KMS-11 (cell line): ENCODE data around the gene MAGEA2.
"Not testable (repeated sequence)": the region's sequence is repeated elsewhere in the genome, so short reads cannot be mapped to it uniquely, and the experiment has no call there.

ENCODE experiments used
- H2AFZ ChIP-seq: fragments of 200-600 bp; sonication (generic); 2 replicates; pipeline ENCODE4 v1.6.1; 2016; ENCODE audit warnings: antibody characterized with exemption, mixed run types, low read depth
- H3K27ac ChIP-seq: fragments of 200-600 bp; sonication (generic); 2 replicates; pipeline ENCODE4 v1.6.1; 2016; ENCODE audit warnings: mild to moderate bottlenecking, mixed run types
- H3K27me3 ChIP-seq: fragments of 200-600 bp; sonication (generic); 2 replicates; pipeline ENCODE4 v1.6.1; 2017; ENCODE audit warnings: mild to moderate bottlenecking, low read depth, mixed run types, moderate library complexity; ENCODE audit not compliant: insufficient read depth
- H3K36me3 ChIP-seq: fragments of 200-600 bp; sonication (generic); 2 replicates; pipeline ENCODE4 v1.6.1; 2017; ENCODE audit warnings: mild to moderate bottlenecking, mixed run types; ENCODE audit not compliant: insufficient read depth
- H3K4me1 ChIP-seq: fragments of 200-600 bp; sonication (generic); 2 replicates; pipeline ENCODE4 v1.6.1; 2016; ENCODE audit warnings: mild to moderate bottlenecking, low read depth, mixed run types; ENCODE audit not compliant: poor library complexity, severe bottlenecking
- H3K4me2 ChIP-seq: fragments of 200-600 bp; sonication (generic); 2 replicates; pipeline ENCODE4 v1.7.0; 2016; ENCODE audit warnings: mild to moderate bottlenecking, mixed run types
- H3K4me3 ChIP-seq: fragments of 200-600 bp; sonication (generic); IDR thresholded peaks from 2 replicates; pipeline ENCODE4 v1.6.1; 2017; ENCODE audit warnings: low read depth, low read length, mixed read lengths; ENCODE audit not compliant: insufficient read depth
- H3K79me2 ChIP-seq: fragments of 200-600 bp; sonication (generic); 2 replicates; pipeline ENCODE4 v1.6.1; 2016; ENCODE audit warnings: low read depth, mixed run types; ENCODE audit not compliant: insufficient read depth
- H3K9ac ChIP-seq: fragments of 200-600 bp; sonication (generic); 2 replicates; pipeline ENCODE4 v1.6.1; 2016; ENCODE audit warnings: mild to moderate bottlenecking, mixed run types
- H4K20me1 ChIP-seq: fragments of 200-600 bp; sonication (generic); 2 replicates; pipeline ENCODE4 v1.6.1; 2016; ENCODE audit warnings: mild to moderate bottlenecking, mixed run types; ENCODE audit not compliant: insufficient read depth
- TF ChIP-seq, protein P1 (sequence below): fragments of 200-600 bp; sonication (generic); conservative IDR thresholded peaks from 2 replicates; pipeline ENCODE4 v1.6.1; 2017; ENCODE audit warnings: low read depth, mild to moderate bottlenecking, antibody characterized with exemption, low read length, moderate library complexity, mixed read lengths

Gene MAGEA2

DNA sequence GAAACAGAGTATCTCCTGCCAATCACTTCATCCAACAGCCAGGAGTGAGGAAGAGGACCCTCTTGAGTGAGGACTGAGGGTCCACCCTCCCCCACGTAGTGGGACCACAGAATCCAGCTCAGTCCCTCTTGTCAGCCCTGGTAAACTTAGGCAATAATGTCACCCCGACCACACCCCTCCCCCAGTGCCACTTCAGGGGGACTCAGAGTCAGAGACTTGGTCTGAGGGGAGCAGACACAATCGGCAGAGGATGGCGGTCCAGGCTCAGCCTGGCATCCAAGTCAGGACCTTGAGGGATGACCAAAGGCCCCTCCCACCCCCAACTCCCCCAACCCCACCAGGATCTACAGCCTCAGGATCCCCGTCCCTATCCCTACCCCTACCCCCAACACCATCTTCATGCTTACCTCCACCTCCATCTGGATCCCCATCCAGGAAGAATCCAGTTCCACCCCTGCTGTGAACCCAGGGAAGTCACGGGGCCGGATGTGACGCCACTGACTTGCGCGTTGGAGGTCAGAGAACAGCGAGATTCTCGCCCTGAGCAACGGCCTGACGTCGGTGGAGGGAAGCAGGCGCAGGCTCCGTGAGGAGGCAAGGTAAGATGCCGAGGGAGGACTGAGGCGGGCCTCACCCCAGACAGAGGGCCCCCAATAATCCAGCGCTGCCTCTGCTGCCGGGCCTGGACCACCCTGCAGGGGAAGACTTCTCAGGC lies 20.2 kb downstream of the MAGEA2 start, which contains the start of the genes CSAG1 and MAGEA12:
TSS of gene CSAG1 (minus strand) at position 461 of the 715 bp plus-strand sequence. CDS start 1,261 bp downstream, outside the sequence.
TSS of gene MAGEA12 (plus strand) at position 497 of the 715 bp plus-strand sequence. CDS start 2,405 bp downstream, outside the sequence.
- H3K4me2 ChIP-seq = no peak within 1 kb of the TSS
- H3K9ac ChIP-seq = no peak within 1 kb of the TSS
- no peak within 1 kb of the TSS for H3K27ac ChIP-seq
- TF ChIP-seq, protein P1, sequence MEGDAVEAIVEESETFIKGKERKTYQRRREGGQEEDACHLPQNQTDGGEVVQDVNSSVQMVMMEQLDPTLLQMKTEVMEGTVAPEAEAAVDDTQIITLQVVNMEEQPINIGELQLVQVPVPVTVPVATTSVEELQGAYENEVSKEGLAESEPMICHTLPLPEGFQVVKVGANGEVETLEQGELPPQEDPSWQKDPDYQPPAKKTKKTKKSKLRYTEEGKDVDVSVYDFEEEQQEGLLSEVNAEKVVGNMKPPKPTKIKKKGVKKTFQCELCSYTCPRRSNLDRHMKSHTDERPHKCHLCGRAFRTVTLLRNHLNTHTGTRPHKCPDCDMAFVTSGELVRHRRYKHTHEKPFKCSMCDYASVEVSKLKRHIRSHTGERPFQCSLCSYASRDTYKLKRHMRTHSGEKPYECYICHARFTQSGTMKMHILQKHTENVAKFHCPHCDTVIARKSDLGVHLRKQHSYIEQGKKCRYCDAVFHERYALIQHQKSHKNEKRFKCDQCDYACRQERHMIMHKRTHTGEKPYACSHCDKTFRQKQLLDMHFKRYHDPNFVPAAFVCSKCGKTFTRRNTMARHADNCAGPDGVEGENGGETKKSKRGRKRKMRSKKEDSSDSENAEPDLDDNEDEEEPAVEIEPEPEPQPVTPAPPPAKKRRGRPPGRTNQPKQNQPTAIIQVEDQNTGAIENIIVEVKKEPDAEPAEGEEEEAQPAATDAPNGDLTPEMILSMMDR = no peak
- no peaks in the 10 kb centered on the region for H3K27me3 ChIP-seq
- H3K4me1 ChIP-seq = no peaks in the 10 kb centered on the region
- no peak within 1 kb of the TSS for H3K4me3 ChIP-seq
- no peaks in the 10 kb centered on the region for H3K79me2 ChIP-seq
- H3K36me3 ChIP-seq = no peaks in the 10 kb centered on the region
- no peak within 1 kb of the TSS for H2AFZ ChIP-seq
- no peaks in the 10 kb centered on the region for H4K20me1 ChIP-seq

DNA sequence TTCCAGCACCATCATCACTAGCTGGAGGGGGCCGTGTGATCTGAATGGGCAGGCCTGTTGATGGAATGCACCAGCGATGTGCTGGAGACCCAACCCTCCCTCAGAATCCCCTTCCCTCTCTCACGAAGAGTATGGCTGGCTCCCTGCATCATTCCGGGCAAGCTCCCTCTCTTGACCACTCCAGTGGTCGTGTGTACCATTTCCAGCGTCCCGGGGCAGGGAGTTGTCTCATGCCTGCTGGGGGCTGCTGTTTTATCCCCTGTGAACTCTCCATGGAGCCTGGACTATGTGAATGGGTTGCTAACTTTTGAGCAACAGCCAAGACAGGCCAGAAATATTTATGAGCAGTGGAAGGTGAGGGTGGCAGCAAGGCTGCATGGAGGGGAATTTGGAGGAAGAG lies 28.2 kb downstream of the MAGEA2 start:
- no peak overlapping the region for H3K4me2 ChIP-seq
- no peak overlapping the region for H3K4me3 ChIP-seq
- no peaks in the 10 kb centered on the region for H3K36me3 ChIP-seq
- H3K27ac ChIP-seq = no peak overlapping the region
- TF ChIP-seq, protein P1 = no peak
- H2AFZ ChIP-seq = no peak overlapping the region
- no peaks in the 10 kb centered on the region for H4K20me1 ChIP-seq
- H3K4me1 ChIP-seq = no peaks in the 10 kb centered on the region
- no peaks in the 10 kb centered on the region for H3K79me2 ChIP-seq
- H3K9ac ChIP-seq = no peak overlapping the region
- H3K27me3 ChIP-seq = no peaks in the 10 kb centered on the region

DNA sequence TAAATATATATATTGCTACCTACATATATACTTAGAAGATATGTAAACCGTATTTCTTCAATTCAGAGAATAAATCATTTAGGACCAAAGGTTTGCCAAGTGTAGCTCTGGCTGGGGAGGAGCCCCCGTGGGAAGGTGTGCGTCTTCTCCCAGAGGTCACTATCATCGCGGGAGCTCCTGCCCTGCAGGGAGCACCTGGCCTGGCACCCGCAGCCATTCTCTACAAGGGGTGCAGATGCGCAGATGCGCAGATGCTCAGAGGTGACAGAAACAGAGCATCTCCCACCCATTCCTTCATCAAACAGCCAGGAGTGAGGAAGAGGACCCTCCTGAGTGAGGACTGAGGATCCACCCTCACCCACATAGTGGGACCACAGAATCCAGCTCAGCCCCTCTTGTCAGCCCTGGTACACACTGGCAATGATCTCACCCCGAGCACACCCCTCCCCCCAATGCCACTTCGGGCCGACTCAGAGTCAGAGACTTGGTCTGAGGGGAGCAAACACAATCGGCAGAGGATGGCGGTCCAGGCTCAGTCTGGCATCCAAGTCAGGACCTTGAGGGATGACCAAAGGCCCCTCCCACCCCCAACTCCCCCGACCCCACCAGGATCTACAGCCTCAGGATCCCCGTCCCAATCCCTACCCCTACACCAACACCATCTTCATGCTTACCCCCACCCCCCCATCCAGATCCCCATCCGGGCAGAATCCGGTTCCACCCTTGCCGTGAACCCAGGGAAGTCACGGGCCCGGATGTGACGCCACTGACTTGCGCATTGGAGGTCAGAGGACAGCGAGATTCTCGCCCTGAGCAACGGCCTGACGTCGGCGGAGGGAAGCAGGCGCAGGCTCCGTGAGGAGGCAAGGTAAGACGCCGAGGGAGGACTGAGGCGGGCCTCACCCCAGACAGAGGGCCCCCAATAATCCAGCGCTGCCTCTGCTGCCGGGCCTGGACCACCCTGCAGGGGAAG lies 39.5 kb downstream of the MAGEA2 start, which contains the start of gene MAGEA2B:
TSS of gene MAGEA2B (plus strand) at position 814 of the 973 bp plus-strand sequence. CDS start 2,479 bp downstream, outside the sequence.
- H2AFZ ChIP-seq, H3K4me3 ChIP-seq, H3K36me3 ChIP-seq, H3K27ac ChIP-seq, H3K4me1 ChIP-seq, H3K4me2 ChIP-seq, H3K79me2 ChIP-seq, H4K20me1 ChIP-seq, H3K27me3 ChIP-seq, H3K9ac ChIP-seq: not testable (repeated sequence)

DNA sequence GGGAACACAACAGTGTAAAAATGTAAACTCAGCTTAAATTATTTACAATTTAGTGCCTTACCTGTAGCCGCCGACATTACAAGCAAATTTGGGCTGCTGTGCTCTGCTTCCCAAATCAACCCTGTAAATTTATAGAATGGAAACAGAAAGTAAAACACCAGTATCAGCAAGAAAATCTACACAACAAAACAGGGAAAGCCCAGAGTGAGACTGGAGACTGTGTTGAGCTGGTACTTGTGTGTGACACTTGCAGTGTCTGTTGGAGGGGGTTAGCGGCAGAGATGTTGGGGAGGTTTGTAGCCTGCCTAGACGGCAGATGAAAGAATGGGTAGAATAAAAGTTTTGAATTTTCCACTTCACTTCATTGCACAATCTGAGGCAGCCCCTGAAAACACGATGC lies 40.4 kb downstream of the MAGEA2 start:
- H3K4me1 ChIP-seq, H3K4me2 ChIP-seq, H3K9ac ChIP-seq, H3K36me3 ChIP-seq, H3K4me3 ChIP-seq, H3K79me2 ChIP-seq, H3K27me3 ChIP-seq, H4K20me1 ChIP-seq, H2AFZ ChIP-seq, H3K27ac ChIP-seq: not testable (repeated sequence)

DNA sequence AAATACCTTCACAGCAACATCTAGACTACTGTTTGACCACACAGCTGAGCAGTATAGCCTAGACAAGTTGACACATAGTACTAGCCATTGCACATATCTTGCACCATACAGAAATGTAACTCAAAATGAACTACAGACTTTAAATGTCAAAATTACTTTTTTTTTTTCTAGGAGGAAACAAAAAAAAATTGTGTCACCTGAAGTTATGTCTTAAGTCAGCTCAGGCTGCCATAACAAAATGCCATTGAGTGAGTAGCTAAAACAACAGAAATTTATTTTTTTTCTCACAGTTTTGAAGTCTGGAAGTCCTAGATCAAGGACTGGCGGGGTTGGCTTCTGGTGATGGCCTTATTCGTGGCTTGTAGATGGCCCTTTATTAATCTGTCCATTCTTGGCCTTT lies 44.5 kb downstream of the MAGEA2 start, which contains the start of gene CSAG2:
TSS of gene CSAG2 (minus strand) at position 101 of the 400 bp plus-strand sequence. CDS start 161 bp downstream, outside the sequence.
- H3K4me2 ChIP-seq, H3K27ac ChIP-seq: not testable (repeated sequence)

DNA sequence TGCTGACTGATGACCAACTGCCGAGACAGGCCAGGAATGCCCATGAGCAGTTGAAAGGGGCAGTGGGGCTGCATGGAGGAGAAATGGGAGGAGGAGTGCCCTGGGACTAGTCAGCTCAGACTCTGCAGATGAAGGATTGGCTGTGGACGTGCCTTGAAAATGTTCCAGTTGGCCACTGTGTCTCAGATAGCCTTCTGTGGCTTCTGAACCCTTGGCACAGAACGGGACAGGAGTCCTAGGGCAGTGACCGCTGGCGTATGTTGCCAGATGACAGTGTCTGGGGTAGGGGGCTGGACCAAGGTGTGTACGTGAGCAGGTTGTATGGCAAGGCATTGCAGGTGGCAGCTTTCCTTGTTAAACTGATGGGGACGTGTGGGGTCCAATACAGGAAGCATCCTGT lies 47.1 kb downstream of the MAGEA2 start:
- H3K4me2 ChIP-seq, H4K20me1 ChIP-seq, H3K27me3 ChIP-seq, H2AFZ ChIP-seq, H3K36me3 ChIP-seq, H3K79me2 ChIP-seq, H3K27ac ChIP-seq, H3K4me3 ChIP-seq, H3K4me1 ChIP-seq, H3K9ac ChIP-seq: not testable (repeated sequence)

More for the DNA sequence above, 44.5 kb downstream of the MAGEA2 start, which contains the start of gene CSAG2:
- not testable (repeated sequence) for H3K27me3 ChIP-seq, H4K20me1 ChIP-seq, H3K36me3 ChIP-seq, H3K4me3 ChIP-seq, H3K79me2 ChIP-seq, H3K9ac ChIP-seq, H3K4me1 ChIP-seq, H2AFZ ChIP-seq

DNA sequence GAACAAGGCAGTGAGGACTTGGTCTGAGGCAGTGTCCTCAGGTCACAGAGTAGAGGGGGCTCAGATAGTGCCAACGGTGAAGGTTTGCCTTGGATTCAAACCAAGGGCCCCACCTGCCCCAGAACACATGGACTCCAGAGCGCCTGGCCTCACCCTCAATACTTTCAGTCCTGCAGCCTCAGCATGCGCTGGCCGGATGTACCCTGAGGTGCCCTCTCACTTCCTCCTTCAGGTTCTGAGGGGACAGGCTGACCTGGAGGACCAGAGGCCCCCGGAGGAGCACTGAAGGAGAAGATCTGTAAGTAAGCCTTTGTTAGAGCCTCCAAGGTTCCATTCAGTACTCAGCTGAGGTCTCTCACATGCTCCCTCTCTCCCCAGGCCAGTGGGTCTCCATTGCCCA lies 53.3 kb downstream of the MAGEA2 start:
- H3K4me3 ChIP-seq, H4K20me1 ChIP-seq, H3K27ac ChIP-seq, H3K27me3 ChIP-seq, H3K4me1 ChIP-seq, H3K9ac ChIP-seq, H3K36me3 ChIP-seq, H3K4me2 ChIP-seq, H2AFZ ChIP-seq, H3K79me2 ChIP-seq: not testable (repeated sequence)
